CD4-positive, alpha-beta T cell (primary cell): ENCODE measurements around the gene HAP1. TPM values are rescaled to one million over a fixed set of nuclear protein-coding genes. Genes with fewer than 3 reads are reported as not detected.

Source experiments
- ATAC-seq: fragments of 200-7000 bp; cut with Tn5 transposase; one replicate; pipeline ENCODE4 v1.10.0; 2022; ENCODE audit warnings: mild to moderate bottlenecking; ENCODE audit not compliant: poor library complexity
- CTCF ChIA-PET: fragments of 350-600 bp; sonication (Branson Sonifier 250); formaldehyde crosslinking; loops from one replicate; lab custom pipeline; 2021; ENCODE audit warnings: antibody characterized with exemption, inconsistent platforms; lab: Charles Lee
- POLR2A ChIA-PET: fragments of 350-600 bp; sonication (Branson Sonifier 250); formaldehyde crosslinking; loops from one replicate; lab custom pipeline; 2021; ENCODE audit warnings: antibody characterized with exemption, inconsistent platforms; lab: Charles Lee
- DNase-seq, 14 experiments: peaks; one replicate each; pipeline ENCODE4 v3.0.0-alpha.2; 2013 to 2020; ENCODE audit warnings: mixed read lengths in 2 of 14
- H3K27ac ChIP-seq, 2 donors: one replicate each; pipeline versions ENCODE4 v1.5.1 to v1.7.0; 2013; ENCODE audit warnings: low read length in 2 of 2, low read depth in 1 of 2, mild to moderate bottlenecking in 1 of 2
- H3K27me3 ChIP-seq, 2 experiments: 1 replicate in 1 of 2; 2 replicates in 1 of 2; pipeline versions ENCODE4 v1.6.1 to v1.7.0; 2013; ENCODE audit warnings: low read length in 2 of 2, control low read depth in 1 of 2, mild to moderate bottlenecking in 1 of 2, moderate library complexity in 1 of 2; ENCODE audit not compliant: insufficient read depth in 2 of 2, control insufficient read depth in 1 of 2
- H3K36me3 ChIP-seq: one replicate; pipeline ENCODE4 v1.6.1; 2013; ENCODE audit warnings: low read length, control low read depth; ENCODE audit not compliant: insufficient read depth
- H3K4me1 ChIP-seq: one replicate; pipeline ENCODE4 v1.6.1; 2013; ENCODE audit warnings: low read length, control low read depth; ENCODE audit not compliant: insufficient read depth
- H3K4me3 ChIP-seq: one replicate; pipeline ENCODE4 v1.5.1; 2013; ENCODE audit warnings: mild to moderate bottlenecking, low read length, moderate library complexity
- H3K9me3 ChIP-seq, 2 experiments: 1 replicate in 1 of 2; 2 replicates in 1 of 2; pipeline versions ENCODE4 v1.6.1 to v1.7.0; 2013; ENCODE audit warnings: low read length in 2 of 2, mild to moderate bottlenecking in 2 of 2, control low read depth in 1 of 2, moderate library complexity in 1 of 2; ENCODE audit not compliant: control insufficient read depth in 1 of 2, insufficient read depth in 1 of 2
- H3K27ac Mint-ChIP-seq: one replicate; pipeline ENCODE4 v1.8.0; 2020; ENCODE audit warnings: mixed read lengths
- H3K27me3 Mint-ChIP-seq: one replicate; pipeline ENCODE4 v1.8.0; 2021; ENCODE audit warnings: mixed read lengths
- H3K36me3 Mint-ChIP-seq: one replicate; pipeline ENCODE4 v1.8.0; 2021; ENCODE audit warnings: low read depth, mixed read lengths
- H3K4me1 Mint-ChIP-seq: one replicate; pipeline ENCODE4 v1.8.0; 2021; ENCODE audit warnings: low read depth, mixed read lengths
- H3K4me3 Mint-ChIP-seq: one replicate; pipeline ENCODE4 v1.8.0; 2020; ENCODE audit warnings: mild to moderate bottlenecking, mixed read lengths
- H3K9me3 Mint-ChIP-seq: one replicate; pipeline ENCODE4 v1.8.0; 2020; ENCODE audit warnings: mixed read lengths
- CTCF ChIP-seq: fragments of 200-600 bp; IDR thresholded peaks from one replicate; pipeline ENCODE4 v1.8.0; 2022; ENCODE audit warnings: antibody characterized with exemption, mild to moderate bottlenecking
- intact Hi-C, 2 experiments: fragments of 100-400 bp; cut with DNase I in 1 of 2; cut with micrococcal nuclease in 1 of 2; formaldehyde crosslinking; loops; one replicate each; pipeline versions ENCODE4 v1.15.1 to v1.9.0; 2023 to 2025; cut with DNase I, micrococcal nuclease
- total RNA-seq, 174 experiments: library from RNA in 2 of 174; stranded (reverse) in 2 of 174; gene quantifications; one replicate each; pipeline ENCODE4 v1.2.3 and lab custom pipeline; 2021 to 2026

The HAP1 gene
- total RNA-seq, 2 experiments from 2014 or later, result 0.11 TPM; not detected in 1

GRCh38 chr17:41737680-41738023 is 3.2 kb upstream of the HAP1 start:
- POLR2A ChIA-PET, result interaction anchor here (1.6 kb wide), 1 partner anchor 46 kb away, joined by 5 read pairs; no protein-coding TSS in a partner anchor
- peaks cover 40 to 49% of the 10 kb centered on the region in 2 experiments for H3K27me3 ChIP-seq
- H3K27me3 Mint-ChIP-seq, result peaks cover 41% of the 10 kb centered on the region
- no peaks in the 10 kb centered on the region for H3K36me3 ChIP-seq
- H3K4me1 Mint-ChIP-seq, result no peaks in the 10 kb centered on the region
- H3K9me3 ChIP-seq, result peaks cover 0 to 18% of the 10 kb centered on the region in 2 experiments
- H3K9me3 Mint-ChIP-seq, result no peaks in the 10 kb centered on the region
- H3K4me3 ChIP-seq, result no peak overlapping the region
- no peak overlapping the region for H3K4me3 Mint-ChIP-seq
- H3K27ac Mint-ChIP-seq, result peak overlapping the region; percentile 53
- TF ChIP-seq CTCF, result no peak
- no peak overlapping the region for H3K27ac ChIP-seq
- ATAC-seq (peak; percentile 24), DNase-seq (peak in 2 of 14 experiments; percentile 13 to 40)
- H3K4me1 ChIP-seq, result peaks cover 21% of the 10 kb centered on the region
- H3K36me3 Mint-ChIP-seq, result no peaks in the 10 kb centered on the region
- CTCF ChIA-PET, result interaction anchor here (0.7 to 1.2 kb wide), 4 partner anchors 9 to 92 kb away, joined by 3 to 8 read pairs (median 4); partner anchors contain the start of gene P3H4
- intact Hi-C loops, result loop anchor here (1.0 to 5.0 kb wide), 6 partner anchors 50 to 380 kb away; partner anchors contain the start of genes JUP (in 1 of the 2) and P3H4 (in 1 of the 2)

- peak overlapping the region; percentile 53 for H3K27ac Mint-ChIP-seq
- POLR2A ChIA-PET, result interaction anchor here (1.6 kb wide), 1 partner anchor 46 kb away, joined by 5 read pairs; no protein-coding TSS in a partner anchor
These were observed 2.7 kb upstream of the HAP1 start for GRCh38 chr17:41736983-41737679.

GRCh38 chr17:41735744-41736143 is 1.3 kb upstream of the HAP1 start:
- Mint-ChIP-seq H3K4me1 (no peaks in the 10 kb centered on the region), H3K9me3 (no peaks in the 10 kb centered on the region), H3K27ac (no peak overlapping the region), H3K36me3 (no peaks in the 10 kb centered on the region), H3K27me3 (peaks cover 60% of the 10 kb centered on the region), H3K4me3 (no peak overlapping the region)
- DNase-seq (no peak), ATAC-seq (no peak)
- Histone ChIP-seq H3K4me3 (no peak overlapping the region), H3K27me3 (peaks cover 50 to 62% of the 10 kb centered on the region in 2 experiments), H3K9me3 (peaks cover 0 to 18% of the 10 kb centered on the region in 2 experiments), H3K36me3 (no peaks in the 10 kb centered on the region), H3K27ac (no peak overlapping the region), H3K4me1 (peaks cover 21% of the 10 kb centered on the region)
- ChIA-PET POLR2A (no interaction called here), CTCF (no interaction called here)
- intact Hi-C loops, result loop anchor here (2.0 to 5.0 kb wide), 3 partner anchors 52 to 382 kb away; partner anchors contain the start of gene JUP (in 1 of the 2)
- no peak for TF ChIP-seq CTCF

More at GRCh38 chr17:41736983-41737679, 2.7 kb upstream of the HAP1 start:
- no peaks in the 10 kb centered on the region for H3K36me3 ChIP-seq
- no peaks in the 10 kb centered on the region for H3K36me3 Mint-ChIP-seq
- peaks cover 46% of the 10 kb centered on the region for H3K27me3 Mint-ChIP-seq
- peaks cover 21% of the 10 kb centered on the region for H3K4me1 ChIP-seq
- TF ChIP-seq CTCF, result no peak
- H3K4me3 Mint-ChIP-seq, result no peak overlapping the region
- H3K27ac ChIP-seq, result no peak overlapping the region
- CTCF ChIA-PET, result interaction anchor here (0.7 to 1.2 kb wide), 4 partner anchors 8 to 93 kb away, joined by 3 to 8 read pairs (median 4); partner anchors contain the start of gene P3H4
- intact Hi-C loops, result loop anchor here (2.0 to 5.0 kb wide), 3 partner anchors 50 to 380 kb away; partner anchors contain the start of gene JUP (in 1 of the 2)
- DNase-seq, result peak in 3 of 14 experiments; percentile 9 to 34 (median 20)
- peak; percentile 13 for ATAC-seq
- H3K4me3 ChIP-seq, result no peak overlapping the region
- H3K4me1 Mint-ChIP-seq, result no peaks in the 10 kb centered on the region
- H3K9me3 ChIP-seq, result peaks cover 0 to 18% of the 10 kb centered on the region in 2 experiments
- H3K9me3 Mint-ChIP-seq, result no peaks in the 10 kb centered on the region
- peaks cover 45 to 54% of the 10 kb centered on the region in 2 experiments for H3K27me3 ChIP-seq
